K562 (cell line): ENCODE data around the gene MMRN2. TPM values are rescaled to one million over a fixed set of nuclear protein-coding genes. Genes with fewer than 3 reads are reported as not detected.
A peak's percentile ranks its signal among the peaks of the same experiment; 100 is the strongest.

Experiments used
- ARID1B ChIP-seq: fragments of 450-650 bp; IDR thresholded peaks from 2 replicates; pipeline ENCODE4 v1.6.1; 2016; ENCODE audit warnings: antibody characterized with exemption, mild to moderate bottlenecking, inconsistent platforms
- COPS2 ChIP-seq: fragments of 450-650 bp; conservative IDR thresholded peaks from 2 replicates; pipeline ENCODE4 v1.6.1; 2016; ENCODE audit warnings: mild to moderate bottlenecking, moderate library complexity
- CREM ChIP-seq: IDR thresholded peaks from 2 replicates; pipeline ENCODE4 v1.6.1; 2014; ENCODE audit warnings: antibody characterized with exemption, low read depth
- EP400 ChIP-seq: fragments of 450-650 bp; IDR thresholded peaks from 2 replicates; pipeline ENCODE4 v1.6.1; 2017; ENCODE audit warnings: antibody characterized with exemption, mild to moderate bottlenecking, moderate library complexity
- HMBOX1 ChIP-seq: sonication (generic); IDR thresholded peaks from 2 replicates; pipeline ENCODE4 v1.6.1; 2016
- KDM4B ChIP-seq, 2 experiments: fragments of 450-650 bp in 1 of 2; sonication (generic) in 1 of 2; IDR thresholded peaks; 2 replicates each; pipeline ENCODE4 v1.6.1; 2016 to 2017; ENCODE audit warnings: borderline replicate concordance in 2 of 2, antibody characterized with exemption in 1 of 2, low read depth in 1 of 2, mild to moderate bottlenecking in 1 of 2
- NBN ChIP-seq: fragments of 450-650 bp; IDR thresholded peaks from 2 replicates; pipeline ENCODE4 v1.6.1; 2016; ENCODE audit warnings: low read depth, mild to moderate bottlenecking
- PHB2 ChIP-seq: fragments of 450-650 bp; IDR thresholded peaks from 2 replicates; pipeline ENCODE4 v1.6.1; 2017; ENCODE audit warnings: low read depth
- SETDB1 ChIP-seq: IDR thresholded peaks from one replicate; pipeline ENCODE4 v1.6.1; 2012; ENCODE audit warnings: low read length, control low read depth, inconsistent platforms
- TEAD1 ChIP-seq, 2 experiments: fragments of 450-650 bp in 1 of 2; sonication (generic) in 1 of 2; formaldehyde crosslinking; IDR thresholded peaks; 2 replicates each; pipeline versions ENCODE4 v1.4.0 to v1.8.0; 2020 to 2022; ENCODE audit warnings: mild to moderate bottlenecking in 2 of 2, missing genetic modification reagents in 1 of 2
- XRCC5 ChIP-seq: fragments of 200-400 bp; formaldehyde crosslinking; IDR thresholded peaks from 2 replicates; pipeline ENCODE4 v1.6.1; 2017; ENCODE audit warnings: low read depth, mild to moderate bottlenecking, low read length
- ZKSCAN3 ChIP-seq: fragments of 250-450 bp; sonication (Bioruptor Pico); IDR thresholded peaks from 2 replicates; pipeline ENCODE4 v1.4.0; 2020
- ZNF134 ChIP-seq: fragments of 250-450 bp; sonication (Bioruptor Pico); conservative IDR thresholded peaks from 2 replicates; pipeline ENCODE4 v1.4.0; 2020
- polyA plus RNA-seq, 8 experiments: library from polyadenylated mRNA; depleted of rRNA in 4 of 8; stranded (reverse) in 5 of 8; unstranded in 3 of 8; fragments of >200 nt; fragmentation: Nextera tagmentation in 2 of 8; fragmentation: Illumina TruSeq in 1 of 8; extraction: Ambion mirVana in 2 of 8; extraction: Trizol in 1 of 8; gene quantifications; 2 replicates each; pipeline versions ENCODE4 v1.2.1 to v1.2.3, GENCODE V29; 2011 to 2014; ENCODE audit warnings: inconsistent platforms in 1 of 8, missing spikeins in 1 of 8
- total RNA-seq, 7 experiments: library from RNA; depleted of rRNA in 6 of 7; stranded (reverse); fragments of >200 nt in 6 of 7; fragmentation: Illumina TruSeq in 2 of 7; extraction: Trizol in 2 of 7; gene quantifications; 2 replicates each; pipeline versions ENCODE4 v1.2.1 to v1.2.3, GENCODE V29; 2011 to 2021; ENCODE audit warnings: low replicate concordance in 1 of 7
- TF ChIP-seq, protein P1 (sequence below), 2 experiments: fragments of 450-650 bp in 1 of 2; sonication (generic) in 1 of 2; formaldehyde crosslinking in 1 of 2; IDR thresholded peaks; 2 replicates each; pipeline versions ENCODE4 v1.7.1 to v1.9.0; 2016 to 2022; ENCODE audit warnings: inconsistent platforms in 1 of 2, mild to moderate bottlenecking in 1 of 2, missing genetic modification reagents in 1 of 2
- TF ChIP-seq, protein P2 (sequence below): sonication (generic); formaldehyde crosslinking; IDR thresholded peaks from 2 replicates; pipeline ENCODE4 v1.8.1; 2023; ENCODE audit warnings: mild to moderate bottlenecking, missing genetic modification reagents

The MMRN2 gene
- total and polyA plus RNA-seq, 9 of the 15 experiments (the other 6 are each of a cell fraction or from before 2014, with no cell fraction given), result 0.07 to 2.0 (median 1.2) TPM

DNA sequence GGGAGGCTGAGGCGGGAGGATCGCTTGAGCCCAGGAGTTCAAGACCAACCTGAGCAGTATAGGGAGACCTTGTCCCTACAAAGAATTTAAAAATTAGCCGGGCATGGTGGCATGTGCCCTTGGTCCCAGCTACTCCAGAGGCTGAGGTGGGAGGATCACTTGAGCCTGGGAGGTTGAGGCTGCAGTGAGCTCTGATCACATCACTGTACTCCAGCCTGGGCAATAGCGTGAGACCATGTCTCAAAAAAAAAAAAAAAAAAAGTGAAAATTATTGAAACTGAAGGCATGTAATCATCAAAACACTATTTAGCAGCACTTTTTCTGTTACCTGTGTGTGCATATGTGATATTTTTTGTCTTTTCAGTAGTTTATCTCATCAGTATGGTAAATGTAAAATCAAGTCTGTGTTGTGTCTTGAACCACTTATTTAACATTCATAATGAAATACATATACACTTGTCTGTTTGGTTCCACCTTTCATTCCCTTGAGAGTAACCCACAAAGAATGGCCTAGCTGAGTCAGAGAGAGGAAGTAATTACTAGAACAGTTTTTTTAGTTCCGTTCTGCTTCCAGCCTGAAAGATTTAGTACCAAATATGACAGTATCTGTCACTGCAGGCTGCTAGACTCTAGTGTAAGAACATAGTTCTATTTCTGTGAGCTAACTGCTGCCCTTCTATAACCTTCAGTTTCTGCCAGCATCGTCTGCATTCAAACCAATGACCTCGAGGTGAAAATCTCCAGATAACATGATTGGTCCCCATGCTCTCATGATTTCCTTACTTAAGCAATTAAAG is 68.6 kb downstream of the MMRN2 start (continued):
- TF ChIP-seq, protein P1, sequence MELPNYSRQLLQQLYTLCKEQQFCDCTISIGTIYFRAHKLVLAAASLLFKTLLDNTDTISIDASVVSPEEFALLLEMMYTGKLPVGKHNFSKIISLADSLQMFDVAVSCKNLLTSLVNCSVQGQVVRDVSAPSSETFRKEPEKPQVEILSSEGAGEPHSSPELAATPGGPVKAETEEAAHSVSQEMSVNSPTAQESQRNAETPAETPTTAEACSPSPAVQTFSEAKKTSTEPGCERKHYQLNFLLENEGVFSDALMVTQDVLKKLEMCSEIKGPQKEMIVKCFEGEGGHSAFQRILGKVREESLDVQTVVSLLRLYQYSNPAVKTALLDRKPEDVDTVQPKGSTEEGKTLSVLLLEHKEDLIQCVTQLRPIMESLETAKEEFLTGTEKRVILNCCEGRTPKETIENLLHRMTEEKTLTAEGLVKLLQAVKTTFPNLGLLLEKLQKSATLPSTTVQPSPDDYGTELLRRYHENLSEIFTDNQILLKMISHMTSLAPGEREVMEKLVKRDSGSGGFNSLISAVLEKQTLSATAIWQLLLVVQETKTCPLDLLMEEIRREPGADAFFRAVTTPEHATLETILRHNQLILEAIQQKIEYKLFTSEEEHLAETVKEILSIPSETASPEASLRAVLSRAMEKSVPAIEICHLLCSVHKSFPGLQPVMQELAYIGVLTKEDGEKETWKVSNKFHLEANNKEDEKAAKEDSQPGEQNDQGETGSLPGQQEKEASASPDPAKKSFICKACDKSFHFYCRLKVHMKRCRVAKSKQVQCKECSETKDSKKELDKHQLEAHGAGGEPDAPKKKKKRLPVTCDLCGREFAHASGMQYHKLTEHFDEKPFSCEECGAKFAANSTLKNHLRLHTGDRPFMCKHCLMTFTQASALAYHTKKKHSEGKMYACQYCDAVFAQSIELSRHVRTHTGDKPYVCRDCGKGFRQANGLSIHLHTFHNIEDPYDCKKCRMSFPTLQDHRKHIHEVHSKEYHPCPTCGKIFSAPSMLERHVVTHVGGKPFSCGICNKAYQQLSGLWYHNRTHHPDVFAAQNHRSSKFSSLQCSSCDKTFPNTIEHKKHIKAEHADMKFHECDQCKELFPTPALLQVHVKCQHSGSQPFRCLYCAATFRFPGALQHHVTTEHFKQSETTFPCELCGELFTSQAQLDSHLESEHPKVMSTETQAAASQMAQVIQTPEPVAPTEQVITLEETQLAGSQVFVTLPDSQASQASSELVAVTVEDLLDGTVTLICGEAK (IDR thresholded peaks at IDR 0.05), result peak; percentile 55; the same call in 1 of the 2 replicates
- TF ChIP-seq, protein P1 (CRISPR knock-in tag; IDR thresholded peaks at IDR 0.05), result no peak
- TF ChIP-seq HMBOX1 (peak; percentile 81), EP400 (no peak), KDM4B (IDR thresholded peaks at IDR 0.05; ENCODE audit: borderline replicate concordance in 2 of 2, low read depth in 1 of 2) (no peak), PHB2 (no peak), ZNF134 (CRISPR knock-in tag) (no peak), SETDB1 (no peak), XRCC5 (no peak), ARID1B (peak; percentile 92), NBN (peak; percentile 35; the same call in 1 of the 2 replicates), ZKSCAN3 (CRISPR knock-in tag) (no peak), CREM (peak; percentile 46; the same call in 1 of the 2 replicates), TEAD1 (CRISPR knock-in tag; IDR thresholded peaks at IDR 0.05) (no peak), COPS2 (no peak)
- TF ChIP-seq, protein P2, sequence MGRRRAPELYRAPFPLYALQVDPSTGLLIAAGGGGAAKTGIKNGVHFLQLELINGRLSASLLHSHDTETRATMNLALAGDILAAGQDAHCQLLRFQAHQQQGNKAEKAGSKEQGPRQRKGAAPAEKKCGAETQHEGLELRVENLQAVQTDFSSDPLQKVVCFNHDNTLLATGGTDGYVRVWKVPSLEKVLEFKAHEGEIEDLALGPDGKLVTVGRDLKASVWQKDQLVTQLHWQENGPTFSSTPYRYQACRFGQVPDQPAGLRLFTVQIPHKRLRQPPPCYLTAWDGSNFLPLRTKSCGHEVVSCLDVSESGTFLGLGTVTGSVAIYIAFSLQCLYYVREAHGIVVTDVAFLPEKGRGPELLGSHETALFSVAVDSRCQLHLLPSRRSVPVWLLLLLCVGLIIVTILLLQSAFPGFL (CRISPR knock-in tag), result no peak
